ENCODE data around the gene RPS27. TPM values are rescaled to one million over a fixed set of nuclear protein-coding genes. Genes with fewer than 3 reads are reported as not detected.

Gene RPS27
- total and polyA plus RNA-seq, 2 of the 13 experiments (the other 11 are each of a cell fraction or from before 2014, with no cell fraction given): 3,737 to 9,964 TPM

DNA sequence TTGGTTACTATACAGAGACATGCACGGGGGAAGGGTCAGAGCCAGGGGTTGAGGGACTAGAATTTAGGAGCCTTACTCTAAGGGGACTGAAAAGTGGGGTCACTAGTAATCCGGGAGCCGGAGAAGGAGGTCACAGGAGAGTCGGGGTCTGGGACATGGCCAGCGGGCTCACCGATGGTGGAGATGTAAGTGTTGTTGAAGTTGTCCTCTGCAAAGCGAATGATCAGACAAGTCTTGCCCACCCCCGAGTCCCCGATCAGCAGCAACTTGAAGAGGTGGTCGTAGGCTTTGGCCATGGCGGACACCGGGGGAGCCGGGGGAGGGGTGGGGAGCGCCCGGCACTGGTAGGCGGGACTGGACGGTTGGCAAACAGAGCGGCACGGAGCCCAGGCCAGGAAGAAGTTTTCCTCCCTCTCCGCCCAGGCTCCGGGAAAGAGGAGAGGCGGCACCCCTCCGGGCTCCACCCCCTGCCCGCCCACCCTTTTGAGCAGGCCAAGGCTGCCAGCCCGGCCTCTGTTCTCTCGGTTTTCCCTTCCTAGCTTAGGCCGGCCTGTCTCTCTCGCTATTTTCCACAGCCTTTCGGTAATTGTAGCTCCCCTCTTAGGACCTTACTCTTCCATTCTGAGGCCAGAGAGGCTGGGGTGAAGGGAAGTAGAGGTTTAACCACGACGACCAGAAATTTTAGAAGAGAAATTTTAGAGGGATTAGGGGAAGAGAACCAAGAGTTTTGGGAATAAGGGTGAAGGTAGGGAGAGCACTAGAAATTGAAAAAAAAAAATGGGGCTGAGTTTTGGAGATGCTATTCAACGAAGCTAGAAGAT lies 4.4 kb upstream of the RPS27 start, which contains the start of gene RAB13:
Gene RAB13 (minus strand): TSS at position 399 of the 821 bp plus-strand sequence. CDS start 103 bp downstream, at position 296.
- BruUV-seq (replicated peaks): no TSS peak
- H3K9me3 ChIP-seq (ENCODE audit: low read length): no peaks in the 10 kb centered on the region
- peaks cover 19% of the 10 kb centered on the region for H3K4me1 ChIP-seq (ENCODE audit: insufficient read depth, low read length)
- peak; percentile 90 for ATAC-seq
- H3K9ac ChIP-seq (ENCODE audit: insufficient read depth, low read depth, low read length): peak within 1 kb of the TSS; percentile 83
- H4K20me1 ChIP-seq (ENCODE audit: insufficient read depth, low read length): no peaks in the 10 kb centered on the region
- intact Hi-C loops (cut with micrococcal nuclease; ENCODE audit: unreplicated experiment) (loop anchor here (1.0 to 5.0 kb wide), 5 partner anchors 8 to 309 kb away; partner anchors contain the start of genes DENND4B and NPR1), in situ Hi-C loops (cut with HindIII; ENCODE audit: extremely low pct_ligation_motif_present, low pct_unique_long_range_greater_than_20kb) (loop anchor here (5.0 to 10.0 kb wide), 2 partner anchors 189 to 301 kb away; no protein-coding TSS in a partner anchor)
- H3K27ac ChIP-seq (ENCODE audit: extremely low read length, insufficient read depth, low read length): peak within 1 kb of the TSS; percentile 82
- peak within 1 kb of the TSS; percentile 97 for H2AFZ ChIP-seq (ENCODE audit: low read length)
- WGBS (ENCODE audit: low lambda C conversion rate): 1% methylated on average over 17 of the region's 32 CpGs
- H3K27me3 ChIP-seq (ENCODE audit: control insufficient read depth in 1 of 2, insufficient read depth in 2 of 2, low read length in 2 of 2): no peaks in the 10 kb centered on the region; a peak in 1 of 5 replicates
- DNase-seq (ENCODE audit: low spot score): peak; percentile 81
- POLR2A ChIA-PET: interaction anchor here (0.6 to 7.5 kb wide), 21 partner anchors 8 to 359 kb away, joined by 3 to 92 read pairs (median 3); partner anchors contain the start of genes CREB3L4, CRTC2, DENND4B and GATAD2B
- CTCF ChIA-PET (ENCODE audit: low intra/inter-chr PET ratio, low total read pairs): interaction anchor here (1.2 to 2.9 kb wide), 4 partner anchors 39 to 237 kb away, joined by 3 to 35 read pairs (median 14); partner anchors contain the start of gene DENND4B
- no peaks in the 10 kb centered on the region; a peak in 1 of 5 replicates for H3K36me3 ChIP-seq (replicated peaks in 1 of 2; ENCODE audit: control insufficient read depth in 1 of 2, insufficient read depth in 2 of 2, low read length in 2 of 2)
- no peak for FAIRE-seq
- peak within 1 kb of the TSS; percentile 79 to 93 (median 89) for H3K4me3 ChIP-seq (replicated peaks in 1 of 3; ENCODE audit: insufficient read depth in 1 of 3, low read depth in 2 of 3, low read length in 3 of 3)
- H3K4me2 ChIP-seq (ENCODE audit: low read depth, low read length): peak within 1 kb of the TSS; percentile 97
- H3K79me2 ChIP-seq (ENCODE audit: insufficient read depth, low read length): peaks cover 13% of the 10 kb centered on the region
- TF ChIP-seq NCOA5 (CRISPR knock-in tag; IDR thresholded peaks at IDR 0.05): no peak
- TF ChIP-seq YEATS4 (CRISPR knock-in tag; IDR thresholded peaks at IDR 0.05; ENCODE audit: borderline replicate concordance): peak; percentile 50
- TF ChIP-seq DRAP1 (CRISPR knock-in tag; IDR thresholded peaks at IDR 0.05): 0 out of 2 replicates have a peak, but pooled peaks have one; percentile 14
- TF ChIP-seq POLR2G (IDR thresholded peaks at IDR 0.05; ENCODE audit: low read depth, low read length): peak; percentile 28; the same call in 1 of the 2 replicates
- TF ChIP-seq ZNF816 (CRISPR knock-in tag; IDR thresholded peaks at IDR 0.05; ENCODE audit: borderline replicate concordance): peak; percentile 13; the same call in 1 of the 2 replicates
- peak; percentile 77; the same call in 1 of the 2 replicates for TF ChIP-seq SIN3A (IDR thresholded peaks at IDR 0.05; ENCODE audit: borderline replicate concordance, low read depth, low read length)
- peak; percentile 52; the same call in 1 of the 2 replicates for TF ChIP-seq POLR2AphosphoS5 (IDR thresholded peaks at IDR 0.05; ENCODE audit: low read depth, low read length)
- TF ChIP-seq, protein P1, sequence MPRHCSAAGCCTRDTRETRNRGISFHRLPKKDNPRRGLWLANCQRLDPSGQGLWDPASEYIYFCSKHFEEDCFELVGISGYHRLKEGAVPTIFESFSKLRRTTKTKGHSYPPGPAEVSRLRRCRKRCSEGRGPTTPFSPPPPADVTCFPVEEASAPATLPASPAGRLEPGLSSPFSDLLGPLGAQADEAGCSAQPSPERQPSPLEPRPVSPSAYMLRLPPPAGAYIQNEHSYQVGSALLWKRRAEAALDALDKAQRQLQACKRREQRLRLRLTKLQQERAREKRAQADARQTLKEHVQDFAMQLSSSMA (CRISPR knock-in tag; IDR thresholded peaks at IDR 0.05): 0 out of 2 replicates have a peak, but pooled peaks have one; percentile 50
- TF ChIP-seq, protein P2, sequence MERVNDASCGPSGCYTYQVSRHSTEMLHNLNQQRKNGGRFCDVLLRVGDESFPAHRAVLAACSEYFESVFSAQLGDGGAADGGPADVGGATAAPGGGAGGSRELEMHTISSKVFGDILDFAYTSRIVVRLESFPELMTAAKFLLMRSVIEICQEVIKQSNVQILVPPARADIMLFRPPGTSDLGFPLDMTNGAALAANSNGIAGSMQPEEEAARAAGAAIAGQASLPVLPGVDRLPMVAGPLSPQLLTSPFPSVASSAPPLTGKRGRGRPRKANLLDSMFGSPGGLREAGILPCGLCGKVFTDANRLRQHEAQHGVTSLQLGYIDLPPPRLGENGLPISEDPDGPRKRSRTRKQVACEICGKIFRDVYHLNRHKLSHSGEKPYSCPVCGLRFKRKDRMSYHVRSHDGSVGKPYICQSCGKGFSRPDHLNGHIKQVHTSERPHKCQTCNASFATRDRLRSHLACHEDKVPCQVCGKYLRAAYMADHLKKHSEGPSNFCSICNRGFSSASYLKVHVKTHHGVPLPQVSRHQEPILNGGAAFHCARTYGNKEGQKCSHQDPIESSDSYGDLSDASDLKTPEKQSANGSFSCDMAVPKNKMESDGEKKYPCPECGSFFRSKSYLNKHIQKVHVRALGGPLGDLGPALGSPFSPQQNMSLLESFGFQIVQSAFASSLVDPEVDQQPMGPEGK (CRISPR knock-in tag; IDR thresholded peaks at IDR 0.05): peak; percentile 55
- no peak for TF ChIP-seq ATF7 (IDR thresholded peaks at IDR 0.05)
- TF ChIP-seq ATF7 (CRISPR knock-in tag; IDR thresholded peaks at IDR 0.05): 0 out of 2 replicates have a peak, but pooled peaks have one; percentile 25
- no peak for TF ChIP-seq IRF2 (CRISPR knock-in tag; IDR thresholded peaks at IDR 0.05)
- 0 out of 2 replicates have a peak, but pooled peaks have one; percentile 48 for TF ChIP-seq NKX3-1 (CRISPR knock-in tag; IDR thresholded peaks at IDR 0.05)
- peak in 1 of 2 experiments; percentile 63; a peak in 2 of 4 replicates for TF ChIP-seq POLR2A (IDR thresholded peaks at IDR 0.05; ENCODE audit: insufficient read depth in 1 of 2, low read depth in 2 of 2, low read length in 2 of 2)
- TF ChIP-seq ZFX (CRISPR knock-in tag; IDR thresholded peaks at IDR 0.05; ENCODE audit: low read depth): peak; percentile 52
- TF ChIP-seq ZNF710 (CRISPR knock-in tag; IDR thresholded peaks at IDR 0.05; ENCODE audit: borderline replicate concordance): 0 out of 2 replicates have a peak, but pooled peaks have one; percentile 34
- no peak for TF ChIP-seq ZNF432 (CRISPR knock-in tag; IDR thresholded peaks at IDR 0.05; ENCODE audit: borderline replicate concordance)
- 0 out of 2 replicates have a peak, but pooled peaks have one; percentile 14 for TF ChIP-seq THAP11 (CRISPR knock-in tag; IDR thresholded peaks at IDR 0.05)
